Loucy (cell line): ENCODE data around the gene TRPM1.

Source experiments
- H2AFZ ChIP-seq: fragments of 200-600 bp; sonication (generic); 2 replicates; pipeline ENCODE4 v1.6.0; 2016; ENCODE audit warnings: antibody characterized with exemption, mild to moderate bottlenecking, low read length, moderate library complexity
- H3F3A ChIP-seq: fragments of 200-600 bp; 2 replicates; pipeline ENCODE4 v1.6.0; 2016; ENCODE audit warnings: antibody characterized with exemption, low read depth, mild to moderate bottlenecking
- H3K27me3 ChIP-seq: fragments of 200-600 bp; sonication (generic); 2 replicates; pipeline ENCODE4 v1.6.1; 2014; ENCODE audit warnings: low read length, mild to moderate bottlenecking; ENCODE audit not compliant: insufficient read depth, poor library complexity, severe bottlenecking
- H3K36me3 ChIP-seq: fragments of 200-600 bp; sonication (generic); 2 replicates; pipeline ENCODE4 v1.6.1; 2016; ENCODE audit warnings: low read length; ENCODE audit not compliant: insufficient read depth
- H3K4me1 ChIP-seq: fragments of 200-600 bp; sonication (generic); 2 replicates; pipeline ENCODE4 v1.5.1; 2014; ENCODE audit warnings: low read length, mild to moderate bottlenecking; ENCODE audit not compliant: insufficient read depth, poor library complexity, severe bottlenecking
- H3K4me2 ChIP-seq: fragments of 200-600 bp; sonication (generic); 2 replicates; pipeline ENCODE4 v1.6.0; 2014; ENCODE audit warnings: antibody characterized with exemption, low read length, low read depth, mild to moderate bottlenecking; ENCODE audit not compliant: poor library complexity, severe bottlenecking
- H3K4me3 ChIP-seq: fragments of 200-600 bp; sonication (generic); 2 replicates; pipeline ENCODE4 v1.5.1; 2014; ENCODE audit warnings: low read length, mild to moderate bottlenecking, mixed read lengths; ENCODE audit not compliant: poor library complexity, severe bottlenecking
- H3K79me2 ChIP-seq: fragments of 200-600 bp; sonication (generic); 2 replicates; pipeline ENCODE4 v1.6.1; 2014; ENCODE audit warnings: low read length; ENCODE audit not compliant: insufficient read depth
- H3K9ac ChIP-seq: fragments of 200-600 bp; sonication (generic); 2 replicates; pipeline ENCODE4 v1.6.0; 2014; ENCODE audit warnings: mild to moderate bottlenecking, low read depth, low read length, moderate library complexity; ENCODE audit not compliant: poor library complexity, severe bottlenecking
- H3K9me2 ChIP-seq: fragments of 200-600 bp; sonication (generic); replicated peaks from 2 replicates; pipeline ENCODE4 v1.6.1; 2016; ENCODE audit warnings: low read depth, low read length, mixed read lengths
- H3K9me3 ChIP-seq: fragments of 200-600 bp; sonication (generic); 2 replicates; pipeline ENCODE4 v1.6.1; 2014; ENCODE audit warnings: mild to moderate bottlenecking, antibody characterized with exemption, low read length, low read depth; ENCODE audit not compliant: insufficient read depth
- H4K20me1 ChIP-seq: fragments of 200-600 bp; sonication (generic); 2 replicates; pipeline ENCODE4 v1.6.0; 2014; ENCODE audit warnings: antibody characterized with exemption, low read length, mild to moderate bottlenecking; ENCODE audit not compliant: insufficient read depth, poor library complexity, severe bottlenecking
- CTCF ChIP-seq: fragments of 200-600 bp; sonication (generic); conservative IDR thresholded peaks from 2 replicates; pipeline ENCODE4 v1.5.1; 2014; ENCODE audit warnings: mild to moderate bottlenecking, antibody characterized with exemption, low read length
- EZH2phosphoT487 ChIP-seq: fragments of 200-600 bp; IDR thresholded peaks from 2 replicates; pipeline ENCODE4 v1.6.1; 2018; ENCODE audit warnings: antibody characterized with exemption, mild to moderate bottlenecking, moderate library complexity, borderline replicate concordance

Gene TRPM1

GRCh38 chr15:31104003-31104402 lies 2.5 kb upstream of the TRPM1 start:
- Histone ChIP-seq H3K79me2 (no peaks in the 10 kb centered on the region), H3K4me3 (no peak overlapping the region)

GRCh38 chr15:31102374-31103342 lies 1.1 kb upstream of the TRPM1 start:
- no peak overlapping the region for H2AFZ ChIP-seq
- H3K9me2 ChIP-seq, result no peaks in the 10 kb centered on the region
- no peaks in the 10 kb centered on the region for H3F3A ChIP-seq
- peaks cover 11% of the 10 kb centered on the region for H3K4me1 ChIP-seq
- no peak overlapping the region for H3K9ac ChIP-seq
- H3K4me3 ChIP-seq, result no peak overlapping the region
- no peaks in the 10 kb centered on the region for H3K36me3 ChIP-seq
- no peaks in the 10 kb centered on the region for H3K9me3 ChIP-seq
- no peaks in the 10 kb centered on the region for H3K79me2 ChIP-seq
- no peaks in the 10 kb centered on the region for H3K27me3 ChIP-seq
- no peak for TF ChIP-seq CTCF
- TF ChIP-seq EZH2phosphoT487, result no peak
- H4K20me1 ChIP-seq, result no peaks in the 10 kb centered on the region
- H3K4me2 ChIP-seq, result no peak overlapping the region

More at GRCh38 chr15:31104003-31104402, 2.5 kb upstream of the TRPM1 start:
- Histone ChIP-seq H3K9ac (no peak overlapping the region), H3K4me1 (peaks cover 11% of the 10 kb centered on the region), H3K27me3 (no peaks in the 10 kb centered on the region), H3K36me3 (no peaks in the 10 kb centered on the region), H3K9me2 (no peaks in the 10 kb centered on the region), H4K20me1 (no peaks in the 10 kb centered on the region), H3F3A (no peaks in the 10 kb centered on the region), H2AFZ (no peak overlapping the region), H3K4me2 (no peak overlapping the region), H3K9me3 (no peaks in the 10 kb centered on the region)
- TF ChIP-seq EZH2phosphoT487, result no peak
- no peak for TF ChIP-seq CTCF

GRCh38 chr15:31102039-31102321 lies 455 bp upstream of the TRPM1 start:
- Histone ChIP-seq H3K9ac (no peak overlapping the region), H3K9me3 (no peaks in the 10 kb centered on the region), H3K9me2 (no peaks in the 10 kb centered on the region), H3K79me2 (no peaks in the 10 kb centered on the region), H4K20me1 (no peaks in the 10 kb centered on the region), H3K27me3 (no peaks in the 10 kb centered on the region), H3K4me2 (no peak overlapping the region), H3K36me3 (no peaks in the 10 kb centered on the region), H3K4me1 (peaks cover 6% of the 10 kb centered on the region), H2AFZ (no peak overlapping the region), H3K4me3 (no peak overlapping the region), H3F3A (no peaks in the 10 kb centered on the region)
- no peak for TF ChIP-seq EZH2phosphoT487
- no peak for TF ChIP-seq CTCF
